ENCODE measurements around the gene PSG5.

- TF ChIP-seq SIN3A (IDR thresholded peaks at IDR 0.05; ENCODE audit: borderline replicate concordance, insufficient read depth, low read length) (no peak), POLR2AphosphoS5 (IDR thresholded peaks at IDR 0.05; ENCODE audit: low read depth, low read length) (no peak), TAF1 (IDR thresholded peaks at IDR 0.05; ENCODE audit: borderline replicate concordance, insufficient read depth, low read length) (no peak)
Observed at GRCh38 chr19:43229315-43229714, 43.0 kb upstream of the PSG5 start.

Data from PFSK-1 (cell line).